SKM-1 (cell line): Measurements from ENCODE around the gene PLA2G4B.

Experiments
- DNase-seq: peaks from one replicate; lab custom pipeline; 2025; ENCODE audit not compliant: unreplicated experiment; lab: John Stamatoyannopoulos, UW

The PLA2G4B gene, protein sequence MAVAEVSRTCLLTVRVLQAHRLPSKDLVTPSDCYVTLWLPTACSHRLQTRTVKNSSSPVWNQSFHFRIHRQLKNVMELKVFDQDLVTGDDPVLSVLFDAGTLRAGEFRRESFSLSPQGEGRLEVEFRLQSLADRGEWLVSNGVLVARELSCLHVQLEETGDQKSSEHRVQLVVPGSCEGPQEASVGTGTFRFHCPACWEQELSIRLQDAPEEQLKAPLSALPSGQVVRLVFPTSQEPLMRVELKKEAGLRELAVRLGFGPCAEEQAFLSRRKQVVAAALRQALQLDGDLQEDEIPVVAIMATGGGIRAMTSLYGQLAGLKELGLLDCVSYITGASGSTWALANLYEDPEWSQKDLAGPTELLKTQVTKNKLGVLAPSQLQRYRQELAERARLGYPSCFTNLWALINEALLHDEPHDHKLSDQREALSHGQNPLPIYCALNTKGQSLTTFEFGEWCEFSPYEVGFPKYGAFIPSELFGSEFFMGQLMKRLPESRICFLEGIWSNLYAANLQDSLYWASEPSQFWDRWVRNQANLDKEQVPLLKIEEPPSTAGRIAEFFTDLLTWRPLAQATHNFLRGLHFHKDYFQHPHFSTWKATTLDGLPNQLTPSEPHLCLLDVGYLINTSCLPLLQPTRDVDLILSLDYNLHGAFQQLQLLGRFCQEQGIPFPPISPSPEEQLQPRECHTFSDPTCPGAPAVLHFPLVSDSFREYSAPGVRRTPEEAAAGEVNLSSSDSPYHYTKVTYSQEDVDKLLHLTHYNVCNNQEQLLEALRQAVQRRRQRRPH

DNA sequence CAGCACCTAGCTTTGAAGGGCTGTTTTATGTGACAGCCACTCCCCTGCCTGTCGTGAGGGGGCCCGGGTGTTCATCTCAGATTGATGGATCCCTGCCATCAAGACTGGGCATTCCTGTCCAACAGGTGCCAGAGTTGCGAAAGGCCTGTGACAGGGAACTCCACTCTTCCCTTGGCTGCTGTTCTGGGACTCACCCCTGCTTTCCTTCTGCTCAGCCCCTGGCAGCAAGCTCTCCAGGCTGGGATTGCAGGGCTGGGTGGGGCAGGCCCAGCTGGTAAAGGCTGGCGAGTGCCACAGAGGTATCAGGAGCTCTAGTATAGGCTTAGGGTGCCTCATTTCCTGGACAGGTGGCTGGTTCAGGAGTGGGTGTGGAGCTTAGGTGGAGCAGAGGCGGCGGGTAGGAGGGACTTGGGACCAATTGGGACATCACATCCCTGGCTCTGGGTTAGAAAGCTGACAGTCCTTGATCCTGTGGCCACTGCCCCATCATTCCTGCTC, at the start of gene PLA2G4B:
Gene PLA2G4B (plus strand): TSS at position 448 of the 498 bp plus-strand sequence. CDS start 67 bp downstream, outside the sequence.
- no peak for DNase-seq

DNA sequence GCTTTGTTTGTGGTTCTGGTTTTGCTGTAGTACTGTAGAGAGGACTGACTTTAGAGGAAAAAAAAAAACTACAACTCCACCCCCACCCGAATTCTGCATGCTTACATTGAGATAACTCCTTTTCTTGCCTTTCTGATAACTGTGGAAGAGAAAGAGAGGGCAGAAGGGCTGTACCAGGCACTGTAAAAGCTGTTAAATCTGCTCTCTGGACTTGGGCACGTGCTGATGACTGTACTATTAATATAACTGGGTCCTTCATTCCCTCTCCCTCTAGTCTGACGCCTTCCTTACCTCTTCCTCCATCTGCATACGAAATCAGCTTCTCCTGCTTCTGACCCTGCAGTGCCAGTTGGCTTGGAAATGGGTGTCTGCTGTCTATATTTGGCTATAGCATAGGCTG, 49.4 kb upstream of the PLA2G4B start:
- no peak for DNase-seq

DNA sequence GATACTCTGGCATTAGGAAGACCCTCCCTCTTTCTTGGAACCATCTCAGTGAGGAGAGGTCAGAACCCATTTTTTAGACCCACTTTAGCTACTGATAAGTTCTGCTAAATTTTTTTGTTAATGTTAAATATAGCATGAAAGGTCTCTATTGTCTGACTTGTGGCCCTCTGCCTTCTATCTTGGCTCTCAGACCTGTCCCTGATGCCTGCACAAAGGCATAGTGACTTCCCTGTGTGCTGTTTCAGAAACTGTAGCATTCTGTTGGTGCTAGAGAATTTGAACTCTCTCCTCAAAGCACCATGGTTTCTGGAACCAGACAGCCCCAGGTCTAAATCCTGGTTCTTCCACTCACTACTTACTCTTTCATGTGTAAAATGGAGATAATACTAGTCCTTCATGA, 49.0 kb upstream of the PLA2G4B start:
- no peak for DNase-seq

DNA sequence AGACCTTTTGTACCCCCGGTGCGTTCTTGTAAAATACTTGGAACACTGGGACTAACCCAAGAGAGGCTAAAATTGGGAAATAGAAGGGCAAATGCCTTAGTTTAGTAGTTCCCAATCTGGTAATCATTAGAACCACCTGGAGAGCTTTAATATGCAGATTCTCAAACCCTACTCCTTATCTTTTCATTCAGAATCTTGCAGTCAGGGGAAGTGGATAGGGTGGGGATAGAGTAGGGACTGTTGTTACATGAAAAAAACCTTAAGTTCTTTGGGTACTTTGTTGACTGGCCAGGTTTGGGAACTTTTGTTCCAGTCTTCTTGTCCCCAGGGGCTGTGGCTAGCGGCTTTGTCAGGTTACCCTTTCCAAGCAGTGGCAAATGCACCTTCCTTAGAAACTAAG, 48.5 kb upstream of the PLA2G4B start:
- no peak for DNase-seq

DNA sequence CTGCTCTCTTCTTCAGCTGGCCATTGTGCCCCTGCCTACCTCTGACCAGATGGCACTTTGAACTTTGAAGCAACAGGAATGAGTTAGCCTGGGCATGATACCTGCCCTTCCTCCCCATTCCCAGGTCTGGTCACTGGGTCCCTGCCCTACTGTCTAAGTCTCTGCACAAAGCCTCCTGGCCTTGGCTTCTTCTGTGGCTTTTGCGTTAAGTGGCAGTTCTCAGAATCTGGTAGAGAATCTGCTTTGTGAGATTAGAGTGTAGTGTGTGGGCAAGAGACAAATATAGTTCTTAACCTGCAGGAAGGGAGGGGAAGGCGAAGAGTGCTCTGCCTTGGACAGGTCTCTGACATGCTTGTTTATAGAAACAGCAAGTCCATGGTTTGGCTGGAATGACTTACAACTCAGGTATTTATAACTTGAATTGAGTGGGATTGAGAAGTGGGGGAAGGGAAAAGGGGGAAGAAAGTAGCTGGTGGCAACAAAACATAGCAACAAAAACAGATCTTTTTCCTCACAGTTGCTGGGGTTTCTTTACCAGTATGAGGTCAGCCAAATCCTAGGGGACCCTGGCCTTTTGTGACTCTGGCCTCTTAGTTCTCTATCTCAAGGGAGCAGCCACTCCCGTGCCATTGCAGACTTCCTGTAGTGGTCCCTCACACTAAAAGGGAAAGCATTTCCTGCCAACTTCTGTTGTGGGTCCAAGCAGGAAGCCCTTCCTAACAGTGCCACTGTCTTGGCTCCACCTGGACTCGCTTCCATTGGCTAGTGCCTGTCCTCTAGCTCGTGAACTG, 47.7 kb upstream of the PLA2G4B start:
- no peak for DNase-seq

DNA sequence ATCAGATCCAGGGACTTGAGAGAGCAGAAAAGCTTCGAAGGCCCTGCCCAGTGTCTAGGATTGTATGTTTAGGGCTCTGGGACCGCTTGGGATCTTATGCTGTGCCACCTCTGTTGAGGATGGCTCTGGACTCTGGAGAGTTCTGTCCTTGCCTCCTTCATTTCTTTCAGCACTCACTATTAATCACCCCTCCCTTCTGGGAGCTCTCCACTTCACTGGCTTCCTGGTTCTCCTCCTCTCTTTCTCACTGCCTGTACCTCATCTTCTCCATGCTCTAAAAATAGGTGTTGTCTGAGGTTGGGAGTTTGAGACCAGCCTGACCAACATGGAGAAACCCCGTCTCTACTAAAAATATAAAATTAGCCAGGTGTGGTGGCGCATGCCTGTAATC, 47.1 kb upstream of the PLA2G4B start:
- DNase-seq: no peak

DNA sequence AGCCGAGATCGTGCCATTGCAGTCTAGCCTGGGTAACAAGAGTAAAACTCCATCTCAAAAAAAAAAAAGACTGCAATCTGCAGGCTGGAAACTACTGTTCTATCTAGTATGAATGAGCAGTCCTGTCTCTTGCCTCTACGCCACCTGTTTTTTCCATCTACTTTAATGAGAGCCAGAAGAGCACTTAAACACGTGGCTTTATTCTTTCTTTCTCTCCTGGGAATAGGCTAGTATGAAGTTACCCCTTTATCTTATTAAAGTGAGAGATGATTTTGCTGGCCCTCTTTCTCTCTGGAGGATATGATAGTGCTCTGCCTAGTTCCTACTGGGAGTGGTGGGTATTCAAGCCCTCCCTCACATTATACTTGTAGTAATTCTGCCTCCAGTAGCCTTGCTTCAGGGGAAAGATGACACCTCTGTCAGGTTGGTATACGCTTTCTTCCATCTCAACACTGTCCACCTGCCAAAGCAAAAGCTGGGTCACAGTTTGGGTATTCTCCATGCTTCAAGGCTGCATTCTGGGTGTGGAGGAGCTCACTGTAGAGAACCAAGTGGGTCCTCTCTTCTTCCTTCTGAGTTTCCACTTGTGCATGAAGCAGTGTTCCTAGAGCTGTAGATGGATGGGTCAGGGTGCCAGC, 46.5 kb upstream of the PLA2G4B start:
- DNase-seq: no peak

DNA sequence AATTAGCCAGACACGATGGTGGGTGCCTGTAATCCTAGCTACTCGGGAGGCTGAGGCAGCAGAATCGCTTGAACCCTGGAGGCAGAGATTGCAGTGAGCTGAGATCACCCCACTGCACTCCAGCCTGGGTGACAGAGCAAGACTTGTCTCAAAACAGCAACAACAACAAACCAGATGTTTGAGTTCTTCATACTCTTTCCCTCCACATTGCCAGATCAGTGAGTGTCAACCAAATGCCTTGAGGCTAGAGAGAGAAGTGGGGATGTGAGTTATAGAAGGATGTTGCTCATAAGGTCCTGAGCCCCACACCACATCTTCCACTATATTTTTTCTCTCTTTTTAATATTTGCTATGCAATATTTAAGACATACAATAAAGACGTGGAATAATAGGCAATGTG, 44.6 kb upstream of the PLA2G4B start:
- no peak for DNase-seq

DNA sequence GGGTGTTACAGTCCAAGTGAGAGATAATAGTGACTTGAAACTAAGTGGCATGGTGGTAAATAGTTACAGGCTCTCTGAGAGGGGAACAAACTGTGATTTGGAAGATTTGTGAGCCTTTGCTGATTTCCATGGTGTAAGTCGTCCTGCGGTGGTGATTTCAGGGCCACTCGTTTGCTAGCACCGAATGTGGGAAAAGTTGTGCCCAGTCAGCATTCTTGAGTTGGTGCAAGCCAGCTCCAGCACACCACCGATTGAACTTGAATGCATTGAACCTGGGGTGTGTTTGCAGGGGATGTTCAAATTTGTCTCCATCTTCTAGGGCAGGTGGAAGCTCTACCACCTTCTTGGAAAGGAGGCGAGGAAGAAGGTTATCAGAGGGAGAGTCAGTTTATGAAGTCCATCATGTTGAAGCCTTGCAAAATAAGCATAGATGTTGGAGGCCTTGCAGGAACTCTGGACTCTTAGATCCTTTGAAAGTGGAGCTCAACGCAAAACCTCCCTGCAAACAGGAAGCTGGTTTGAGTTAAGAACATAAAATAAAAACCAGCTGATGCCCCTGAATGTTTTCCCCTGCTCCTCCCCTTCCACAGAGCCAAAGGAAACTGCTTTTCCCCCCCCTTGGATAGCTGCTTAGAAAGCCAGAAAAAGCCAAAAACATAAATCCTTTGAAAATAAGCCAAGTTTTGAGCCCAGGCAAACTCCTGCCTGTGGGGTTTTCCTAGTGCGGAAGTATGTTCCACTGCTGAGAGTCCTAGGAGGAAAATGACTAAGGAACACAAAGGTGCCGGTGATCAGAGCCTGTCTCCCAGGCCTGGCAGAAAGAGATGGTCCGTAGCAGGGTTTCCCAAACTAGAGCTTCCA, 42.4 kb upstream of the PLA2G4B start:
- no peak for DNase-seq

DNA sequence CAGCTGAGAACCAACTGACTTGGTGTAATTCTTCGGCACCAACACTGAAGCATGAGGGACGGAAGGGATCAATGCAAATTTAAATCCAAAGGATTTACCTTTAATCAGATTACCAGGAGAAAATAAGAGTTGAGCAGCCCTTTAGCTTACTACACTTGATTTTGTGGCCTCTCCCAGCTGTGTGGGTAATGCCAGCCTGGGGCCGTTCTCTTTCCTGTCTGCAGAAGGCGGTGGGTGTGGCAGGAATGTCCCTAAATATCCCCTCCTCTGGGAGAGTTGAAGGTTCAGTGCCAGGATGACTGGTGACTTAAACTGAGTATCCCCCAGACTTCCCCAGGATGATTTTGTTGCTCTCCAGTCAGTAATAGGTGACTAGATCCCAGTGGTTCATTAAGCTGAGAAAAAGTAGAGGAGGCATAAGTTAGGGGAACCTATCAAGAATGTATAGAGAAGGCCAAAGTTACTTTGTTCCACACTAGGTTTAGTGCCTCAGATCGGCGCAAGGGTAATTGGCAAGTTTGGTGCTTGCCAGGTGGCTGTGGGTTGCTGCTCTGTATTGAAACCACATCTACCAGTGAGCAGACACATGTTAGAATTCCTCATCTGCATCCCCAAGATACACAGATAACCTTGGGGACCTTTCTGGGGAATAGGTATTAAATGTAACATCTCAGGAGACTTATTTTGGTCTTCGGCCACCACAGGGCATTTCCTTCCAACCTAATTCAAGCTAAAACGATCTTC, 41.3 kb upstream of the PLA2G4B start:
- DNase-seq: no peak

DNA sequence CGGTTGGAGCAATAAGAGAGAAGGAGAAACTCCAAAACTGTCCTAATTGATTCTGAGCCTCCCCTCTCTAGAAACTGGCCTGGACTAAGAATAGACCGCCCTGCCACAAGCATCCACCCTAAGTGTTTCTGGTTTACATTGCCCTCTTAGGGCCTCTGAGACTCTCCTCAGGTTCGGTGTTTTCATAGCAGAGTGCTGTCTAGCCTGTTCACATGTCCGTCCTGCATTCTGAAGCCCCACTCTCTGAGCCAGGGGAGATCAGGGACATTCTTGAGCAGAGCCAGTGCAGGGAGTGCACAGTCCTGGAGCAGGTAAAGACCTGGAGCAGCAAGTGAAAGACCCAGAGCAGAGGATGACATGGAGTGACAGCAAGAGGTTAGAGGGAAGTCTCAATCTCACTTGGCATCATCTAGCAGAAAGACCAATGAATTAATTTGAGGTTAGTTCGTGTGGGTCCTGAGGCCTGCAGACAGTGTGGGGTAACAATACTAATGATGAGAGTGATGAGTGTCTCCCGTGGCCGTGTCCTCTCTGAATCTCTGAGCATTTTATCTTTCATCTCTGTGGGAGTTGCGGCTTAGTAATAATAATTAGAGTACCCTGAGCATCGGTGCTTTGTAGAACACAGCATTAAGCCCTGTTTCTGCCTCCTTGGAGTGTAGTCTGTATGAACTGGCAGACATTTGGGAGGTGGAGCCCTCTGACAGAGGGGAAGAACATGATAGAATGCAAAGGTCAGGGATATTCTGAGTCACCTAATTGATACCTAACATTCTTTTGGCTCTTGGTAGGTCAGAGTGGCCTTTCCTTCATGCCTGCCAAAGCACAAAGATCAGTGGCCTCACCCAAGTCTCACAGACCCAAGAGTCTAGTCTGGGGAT, 39.8 kb upstream of the PLA2G4B start:
- no peak for DNase-seq

DNA sequence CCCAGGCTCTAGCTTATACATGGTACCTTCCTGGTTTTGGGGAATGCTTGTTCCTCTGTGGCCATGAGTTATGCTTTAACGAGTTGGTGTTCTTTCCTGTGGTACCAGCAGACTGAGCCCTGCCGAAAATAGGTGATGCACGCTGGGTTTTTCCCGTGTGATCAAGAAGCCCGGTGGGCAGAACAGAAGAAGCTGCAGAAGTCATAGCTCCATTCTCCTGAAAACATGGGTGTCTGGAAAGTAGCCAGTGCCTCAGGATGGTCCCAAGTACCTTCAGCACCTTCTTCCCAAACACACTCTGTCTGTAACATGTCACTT, 39.2 kb upstream of the PLA2G4B start:
- no peak for DNase-seq

DNA sequence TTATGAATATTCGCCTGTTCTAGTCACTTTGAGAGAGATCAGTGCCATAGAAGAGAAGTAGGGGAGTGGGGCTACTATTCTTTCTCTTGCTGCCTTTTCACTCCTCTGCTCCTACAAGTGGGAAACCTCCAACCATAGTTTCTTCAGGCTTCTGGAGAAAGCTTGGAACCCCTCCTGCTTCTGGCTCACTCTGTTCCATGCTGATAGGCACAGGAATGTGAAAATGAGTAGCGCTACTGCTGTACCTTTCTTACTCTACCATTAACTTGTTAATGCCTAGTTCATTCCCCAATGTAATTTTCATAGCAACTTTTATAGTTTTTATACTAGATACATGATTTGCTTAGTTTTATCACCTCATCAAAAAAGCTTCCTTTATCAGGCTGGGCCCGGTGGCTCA, 37.5 kb upstream of the PLA2G4B start:
- DNase-seq: no peak

DNA sequence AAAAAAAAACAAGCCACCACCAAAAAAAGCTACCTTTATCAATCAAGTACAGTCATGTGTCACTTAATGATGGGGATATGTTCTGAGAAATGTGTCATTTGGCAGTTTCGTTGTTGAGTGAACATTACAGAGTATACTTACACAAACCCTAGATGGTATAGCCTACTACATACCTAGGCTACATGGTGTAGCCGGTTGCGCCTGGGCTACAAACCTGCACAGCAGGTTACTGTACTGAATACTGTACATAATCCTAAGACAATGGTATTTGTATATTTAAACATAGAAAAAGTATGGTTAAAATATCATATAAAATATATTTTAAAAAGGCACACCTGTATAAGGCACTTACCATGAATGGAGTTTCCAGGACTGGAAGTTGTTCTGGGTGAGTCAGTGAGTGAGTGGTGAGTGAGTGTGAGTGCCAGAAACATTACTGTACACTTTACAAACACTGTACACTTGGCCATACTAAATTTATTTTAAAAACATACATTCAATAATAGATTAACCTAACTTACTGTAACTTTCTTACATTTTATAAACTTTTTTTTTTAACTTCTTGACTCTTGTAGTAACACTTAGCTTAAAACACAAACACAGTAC, 36.7 kb upstream of the PLA2G4B start:
- no peak for DNase-seq

DNA sequence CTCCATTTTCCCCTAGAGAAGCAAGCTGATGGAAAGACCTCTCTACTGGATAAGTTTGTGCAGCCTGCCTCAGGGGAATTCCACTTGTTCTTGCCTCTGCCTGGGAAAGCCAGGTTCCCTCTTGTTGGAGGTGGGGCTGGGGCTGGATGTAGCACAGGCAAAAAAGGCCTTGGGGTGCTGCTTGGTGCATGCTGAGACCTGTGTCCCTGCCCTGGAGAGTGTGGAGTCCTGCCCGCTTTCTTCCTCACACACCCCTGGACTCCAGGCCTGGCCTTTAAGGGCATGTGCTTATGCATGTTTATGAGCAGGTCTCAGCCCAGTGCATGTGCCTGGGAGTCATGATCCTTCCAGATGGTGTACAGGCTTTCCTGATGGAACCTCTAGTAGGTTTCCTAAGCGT, 34.3 kb upstream of the PLA2G4B start:
- DNase-seq: no peak

DNA sequence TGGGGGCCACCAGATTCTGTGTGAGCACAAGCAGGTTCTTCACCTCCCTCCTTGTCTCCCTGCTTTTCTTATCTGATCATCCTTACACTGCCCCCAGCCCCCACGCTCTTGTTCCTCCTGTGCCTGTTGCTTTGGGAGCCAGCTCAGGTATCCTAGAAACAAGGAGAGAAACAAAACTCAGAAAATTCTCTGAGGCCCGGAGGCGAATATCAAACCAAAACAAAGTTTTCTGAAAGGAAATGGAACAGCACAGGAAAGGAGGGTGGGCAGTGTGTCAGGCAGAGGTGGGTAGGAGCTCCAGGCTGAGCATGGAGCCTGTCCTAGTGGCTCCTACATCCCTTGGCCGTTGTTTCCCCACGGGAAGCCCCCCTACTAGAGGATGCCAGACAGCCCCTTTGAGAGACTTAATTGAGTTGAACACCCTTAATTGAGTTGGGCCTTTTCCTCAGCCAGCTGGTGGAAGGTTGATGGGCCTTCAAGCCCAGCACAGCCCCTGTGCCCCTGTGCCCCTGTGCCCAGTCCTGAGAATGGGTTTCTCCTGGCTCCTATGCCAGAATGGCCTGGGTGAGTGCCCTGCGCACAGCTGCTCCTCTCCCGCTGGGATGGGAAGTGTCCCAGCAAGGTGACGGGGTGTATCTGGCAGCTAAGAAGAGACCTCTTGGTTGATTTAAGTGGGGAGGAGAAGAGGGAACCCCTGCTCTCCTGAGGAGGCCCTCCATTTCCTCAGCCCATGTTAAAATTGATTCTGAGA, 33.6 kb upstream of the PLA2G4B start:
- DNase-seq: no peak

DNA sequence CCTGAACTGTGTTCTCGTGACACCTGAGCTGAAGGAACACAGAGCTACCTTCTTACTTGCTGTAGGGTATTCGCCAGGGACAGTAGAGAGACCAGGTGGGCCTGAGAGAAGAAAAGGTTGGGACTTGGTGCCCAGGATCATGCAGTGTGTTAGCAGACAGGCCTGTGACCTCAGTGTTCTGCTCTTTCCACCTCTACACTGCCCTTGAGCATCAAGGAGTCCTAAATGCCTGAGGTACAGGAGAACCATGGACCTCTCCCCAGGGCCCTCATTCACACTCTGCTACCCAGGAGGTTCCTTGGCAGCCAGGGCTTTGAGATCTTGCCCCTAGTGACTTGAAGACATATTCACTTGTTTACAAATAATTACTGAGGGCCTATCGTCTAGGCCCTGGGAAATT, 32.9 kb upstream of the PLA2G4B start:
- no peak for DNase-seq
